SK-N-SH (cell line): ENCODE results near the gene EPO. TPM values are rescaled to one million over a fixed set of nuclear protein-coding genes. Genes with fewer than 3 reads are reported as not detected.

Source experiments
- CTCF ChIA-PET: fragments of 300-600, 350-600 bp; formaldehyde crosslinking; extraction: SDS; loops from one replicate; lab custom pipeline; 2021; lab: Yijun Ruan, JAX
- POLR2A ChIA-PET: fragments of 350-600 bp; sonication (Branson Sonifier 250); formaldehyde crosslinking; extraction: SDS; loops from one replicate; lab custom pipeline; 2020; ENCODE audit warnings: antibody characterized with exemption, inconsistent platforms; lab: Yijun Ruan, JAX
- DNase-seq: peaks from one replicate; pipeline ENCODE4 v3.0.0; 2012
- H2AFZ ChIP-seq: fragments of 200-600 bp; sonication (generic); 2 replicates; pipeline ENCODE4 v1.8.1; 2016; ENCODE audit warnings: antibody characterized with exemption, mild to moderate bottlenecking, low read depth
- H3F3A ChIP-seq: fragments of 200-600 bp; sonication (generic); replicated peaks from 2 replicates; pipeline ENCODE3; 2016; ENCODE audit warnings: antibody characterized with exemption, mild to moderate bottlenecking; ENCODE audit not compliant: insufficient read depth
- H3K27ac ChIP-seq, 2 experiments: fragments of 200-500 bp in 1 of 2; fragments of 200-600 bp in 1 of 2; sonication (Bioruptor generic) in 1 of 2; sonication (generic), shearing (Covaris generic) in 1 of 2; 2 replicates each; pipeline versions ENCODE4 v1.5.1 to v1.6.1; 2014 to 2016; ENCODE audit warnings: low read depth in 2 of 2, inconsistent platforms in 1 of 2, low read length in 1 of 2, mild to moderate bottlenecking in 1 of 2, mixed read lengths in 1 of 2
- H3K27me3 ChIP-seq: fragments of 200-600 bp; sonication (generic), shearing (Covaris generic); 2 replicates; pipeline ENCODE4 v1.6.1; 2016; ENCODE audit warnings: mixed run types; ENCODE audit not compliant: insufficient read depth
- H3K36me3 ChIP-seq, 2 experiments: fragments of 200-500 bp in 1 of 2; fragments of 200-600 bp in 1 of 2; sonication (Bioruptor generic) in 1 of 2; sonication (generic) in 1 of 2; replicated peaks in 1 of 2; 2 replicates each; pipeline versions ENCODE3 to v1.5.1; 2014 to 2016; ENCODE audit warnings: low read length in 1 of 2, mild to moderate bottlenecking in 1 of 2; ENCODE audit not compliant: insufficient read depth in 2 of 2, control insufficient read depth in 1 of 2
- H3K4me1 ChIP-seq, 2 experiments: fragments of 200-500 bp in 1 of 2; fragments of 200-600 bp in 1 of 2; sonication (Bioruptor generic) in 1 of 2; sonication (generic), shearing (Covaris generic) in 1 of 2; 2 replicates each; pipeline versions ENCODE4 v1.5.1 to v1.6.1; 2014 to 2016; ENCODE audit warnings: low read depth in 1 of 2, low read length in 1 of 2, mixed run types in 1 of 2; ENCODE audit not compliant: insufficient read depth in 2 of 2, control insufficient read depth in 1 of 2
- H3K4me2 ChIP-seq: fragments of 200-600 bp; sonication (generic), shearing (Covaris generic); 2 replicates; pipeline ENCODE4 v1.6.1; 2017; ENCODE audit warnings: mixed run types
- H3K4me3 ChIP-seq, 2 experiments: fragments of 200-500 bp in 1 of 2; fragments of 200-600 bp in 1 of 2; sonication (Bioruptor generic) in 1 of 2; sonication (generic), shearing (Covaris generic) in 1 of 2; 2 replicates each; pipeline versions ENCODE4 v1.5.1 to v1.8.1; 2014 to 2016; ENCODE audit warnings: low read depth in 2 of 2, inconsistent platforms in 1 of 2, low read length in 1 of 2, mild to moderate bottlenecking in 1 of 2, mixed read lengths in 1 of 2, moderate library complexity in 1 of 2
- H3K79me2 ChIP-seq: fragments of 200-600 bp; sonication (generic); 2 replicates; pipeline ENCODE4 v1.8.1; 2017; ENCODE audit warnings: mild to moderate bottlenecking; ENCODE audit not compliant: insufficient read depth
- H3K9ac ChIP-seq: fragments of 200-600 bp; sonication (generic); 2 replicates; pipeline ENCODE4 v1.6.1; 2017; ENCODE audit warnings: mixed run types
- H3K9me2 ChIP-seq: fragments of 200-600 bp; sonication (generic); 2 replicates; pipeline ENCODE4 v1.6.1; 2017; ENCODE audit warnings: mixed run types
- H3K9me3 ChIP-seq: fragments of 200-600 bp; sonication (generic); 2 replicates; pipeline ENCODE4 v1.6.1; 2017; ENCODE audit warnings: mixed run types, mild to moderate bottlenecking, moderate library complexity
- H4K20me1 ChIP-seq: fragments of 200-600 bp; sonication (generic); 2 replicates; pipeline ENCODE4 v1.6.1; 2017; ENCODE audit warnings: mild to moderate bottlenecking, mixed run types; ENCODE audit not compliant: insufficient read depth
- FOXJ3 ChIP-seq: sonication (generic); formaldehyde crosslinking; IDR thresholded peaks from 2 replicates; pipeline ENCODE4 v1.5.1; 2020; ENCODE audit warnings: mild to moderate bottlenecking, missing genetic modification reagents
- FOXM1 ChIP-seq: IDR thresholded peaks from 2 replicates; pipeline ENCODE4 v1.4.0; 2012; ENCODE audit warnings: low read depth, mild to moderate bottlenecking
- IRF3 ChIP-seq: fragments of 150-350 bp; IDR thresholded peaks from 2 replicates; pipeline ENCODE4 v1.6.1; 2016; ENCODE audit warnings: mild to moderate bottlenecking, low read depth, low read length
- MAX ChIP-seq: IDR thresholded peaks from 2 replicates; pipeline ENCODE4 v1.4.0; 2012; ENCODE audit warnings: low read depth
- MXI1 ChIP-seq: IDR thresholded peaks from 2 replicates; pipeline ENCODE4 v1.6.1; 2012; ENCODE audit warnings: mild to moderate bottlenecking, low read depth, low read length, improper control_type of control experiment
- RAD21 ChIP-seq: IDR thresholded peaks from 2 replicates; pipeline ENCODE4 v1.6.1; 2012; ENCODE audit warnings: mild to moderate bottlenecking, low read length
- RXRA ChIP-seq: IDR thresholded peaks from 2 replicates; pipeline ENCODE4 v1.4.0; 2012; ENCODE audit warnings: low read depth, mild to moderate bottlenecking, borderline replicate concordance
- SMC3 ChIP-seq: IDR thresholded peaks from 2 replicates; pipeline ENCODE4 v1.6.1; 2012; ENCODE audit warnings: low read depth, low read length, improper control_type of control experiment
- TCF12 ChIP-seq: IDR thresholded peaks from 2 replicates; pipeline ENCODE4 v1.4.0; 2012
- USF2 ChIP-seq: fragments of 150-350 bp; IDR thresholded peaks from 2 replicates; pipeline ENCODE4 v1.6.1; 2017; ENCODE audit warnings: antibody characterized with exemption, low read length, low read depth, borderline replicate concordance
- ZBTB33 ChIP-seq: IDR thresholded peaks from 2 replicates; pipeline ENCODE4 v1.4.0; 2012; ENCODE audit warnings: low read depth, borderline replicate concordance
- WGBS: methylation state at CpG from one replicate; pipeline ENCODE4 v1.1.6; 2017; ENCODE audit warnings: low lambda C conversion rate; 5-methylcytosine and 5-hydroxymethylcytosine counted together
- polyA plus RNA-seq, 3 experiments: library from polyadenylated mRNA; depleted of rRNA; stranded (reverse); fragments of >200 nt; gene quantifications; 2 replicates each; pipeline ENCODE4 v1.2.3, GENCODE V29; 2012

The EPO gene
- polyA plus RNA-seq, 1 of the 3 experiments (the other 2 are of a cell fraction): not detected

- Histone ChIP-seq H3F3A (peaks cover 4% of the 10 kb centered on the region), H3K4me2 (no peak overlapping the region), H4K20me1 (no peaks in the 10 kb centered on the region), H3K9me2 (no peaks in the 10 kb centered on the region), H3K27me3 (peaks cover 15% of the 10 kb centered on the region; the same call in 1 of the 2 replicates), H3K27ac (no peak overlapping the region), H3K79me2 (no peaks in the 10 kb centered on the region), H3K9me3 (no peaks in the 10 kb centered on the region), H3K4me1 (no peaks in the 10 kb centered on the region), H3K4me3 (no peak overlapping the region), H2AFZ (no peak overlapping the region), H3K36me3 (no peaks in the 10 kb centered on the region), H3K9ac (no peak overlapping the region)
- TF ChIP-seq SMC3 (no peak), ZBTB33 (no peak), IRF3 (no peak), FOXJ3 (no peak), FOXM1 (no peak), MXI1 (no peak), TCF12 (no peak), USF2 (no peak), RXRA (no peak)
- no peak for DNase-seq
- CTCF ChIA-PET: interaction anchor here (1.2 to 13.0 kb wide), 4 partner anchors 11 to 122 kb away, joined by 3 to 344 read pairs (median 4); partner anchors contain the start of genes POP7 and SLC12A9
- WGBS: 0% methylated on average over 1 of the region's 3 CpGs
- POLR2A ChIA-PET: no interaction called here
Observed at GRCh38 chr7:100730136-100730800, 10.0 kb downstream of the EPO start.

- CTCF ChIA-PET: interaction anchor here (1.2 to 2.4 kb wide), 4 partner anchors 9 to 120 kb away, joined by 3 to 8 read pairs (median 4); partner anchors contain the start of genes POP7 and SLC12A9
- Histone ChIP-seq H3K4me3 (no peak overlapping the region), H3K9me3 (no peaks in the 10 kb centered on the region), H3K4me2 (no peak overlapping the region), H4K20me1 (no peaks in the 10 kb centered on the region), H3K27me3 (peaks cover 15% of the 10 kb centered on the region; the same call in 1 of the 2 replicates), H3K36me3 (no peaks in the 10 kb centered on the region), H3K27ac (no peak overlapping the region), H3K79me2 (no peaks in the 10 kb centered on the region), H2AFZ (no peak overlapping the region), H3K9ac (no peak overlapping the region), H3K9me2 (no peaks in the 10 kb centered on the region), H3F3A (no peaks in the 10 kb centered on the region), H3K4me1 (no peaks in the 10 kb centered on the region)
- POLR2A ChIA-PET: no interaction called here
- no peak for DNase-seq
- no peak for TF ChIP-seq RXRA
- TF ChIP-seq RAD21: no peak
- TF ChIP-seq MAX: no peak
- 60% methylated on average over 11 of the region's 11 CpGs for WGBS
Observed at GRCh38 chr7:100731937-100732636, 11.8 kb downstream of the EPO start.
